Hematopoietic multipotent progenitor cell treated with erythropoietin and hydrocortisone succinate and interleukin-3 and kit ligand, for 6 days (in vitro differentiated cells): ENCODE measurements around the gene RAB5A.
A peak's percentile ranks its signal among the peaks of the same experiment; 100 is the strongest.
"Not testable (repeated sequence)": the region's sequence is repeated elsewhere in the genome, so short reads cannot be mapped to it uniquely, and the experiment has no call there.

Experiments used
- DNase-seq: peaks from one replicate; pipeline ENCODE4 v3.0.0-alpha.2; 2015

Gene RAB5A

GRCh38 chr3:19948226-19948591, 1.3 kb downstream of the RAB5A start:
- DNase-seq = no peak

- DNase-seq = no peak
Observed at GRCh38 chr3:19950316-19950715, 3.4 kb downstream of the RAB5A start.

- no peak for DNase-seq
Observed at GRCh38 chr3:19954676-19955075, 7.8 kb downstream of the RAB5A start.

GRCh38 chr3:19957354-19957753, 10.5 kb downstream of the RAB5A start:
- not testable (repeated sequence) for DNase-seq

GRCh38 chr3:19959505-19959904, 12.6 kb downstream of the RAB5A start:
- no peak for DNase-seq

GRCh38 chr3:19960696-19961095, 13.8 kb downstream of the RAB5A start:
- peak; percentile 67 for DNase-seq

GRCh38 chr3:19961960-19962359, 15.1 kb downstream of the RAB5A start:
- no peak for DNase-seq

- no peak for DNase-seq
Observed at GRCh38 chr3:19967208-19967607, 20.3 kb downstream of the RAB5A start.

- DNase-seq = peak; percentile 49
Observed at GRCh38 chr3:19967812-19968211, 20.9 kb downstream of the RAB5A start.

- DNase-seq = no peak
Observed at GRCh38 chr3:19970327-19970726, 23.4 kb downstream of the RAB5A start.

- DNase-seq = no peak
Observed at GRCh38 chr3:19972054-19972453, 25.2 kb downstream of the RAB5A start.

GRCh38 chr3:19988904-19989303, 42.0 kb downstream of the RAB5A start:
- DNase-seq = not testable (repeated sequence)

GRCh38 chr3:19994796-19995195, 47.9 kb downstream of the RAB5A start:
- no peak for DNase-seq

GRCh38 chr3:19997502-19997901, 50.6 kb downstream of the RAB5A start:
- DNase-seq = no peak

GRCh38 chr3:20001932-20002331, 55.0 kb downstream of the RAB5A start:
- DNase-seq = no peak

- no peak for DNase-seq
Observed at GRCh38 chr3:20007960-20008359, 61.1 kb downstream of the RAB5A start.

GRCh38 chr3:20008646-20009045, 61.7 kb downstream of the RAB5A start:
- DNase-seq = peak; percentile 47

- DNase-seq = no peak
Observed at GRCh38 chr3:20012164-20012563, 65.3 kb downstream of the RAB5A start, which contains the start of gene PP2D1. TSS of gene PP2D1 (minus strand) at chr3:20012264. CDS start at chr3:20012072, 192 bp downstream.

- DNase-seq = peak; percentile 72
Observed at GRCh38 chr3:20013396-20013795, 66.5 kb downstream of the RAB5A start.

- DNase-seq = peak; percentile 81
Observed at GRCh38 chr3:20015525-20015924, 68.6 kb downstream of the RAB5A start.

GRCh38 chr3:20016076-20016475, 69.2 kb downstream of the RAB5A start:
- DNase-seq = not testable (repeated sequence)

GRCh38 chr3:20022954-20023622, 76.2 kb downstream of the RAB5A start:
- DNase-seq = peak; percentile 96

- peak; percentile 67 for DNase-seq
Observed at GRCh38 chr3:20023623-20024405, 76.9 kb downstream of the RAB5A start.

GRCh38 chr3:20027136-20027535, 80.2 kb downstream of the RAB5A start:
- no peak for DNase-seq
